K562 (cell line): ENCODE data around the gene COL6A1. TPM values are rescaled to one million over a fixed set of nuclear protein-coding genes. Genes with fewer than 3 reads are reported as not detected.

Experiments
- ATAC-seq: fragments of 200-7000 bp; cut with Tn5 transposase; 3 replicates; pipeline ENCODE4 v1.9.1; 2020; ENCODE audit warnings: moderate library complexity
- BruUV-seq: library from RNA; stranded (reverse); fragments of 400-500 nt; replicated peaks from 2 replicates; lab custom pipeline; 2021; lab: Mats Ljungman, UMichigan
- CTCF ChIA-PET: fragments of 300-600 bp; formaldehyde crosslinking; extraction: SDS; loops from one replicate; lab custom pipeline; 2021; ENCODE audit warnings: low intra/inter-chr PET ratio; lab: Yijun Ruan, JAX
- POLR2A ChIA-PET: fragments of 300-600, 350-650 bp; sonication (Branson Sonifier 250); formaldehyde crosslinking; extraction: SDS; loops from one replicate; lab custom pipeline; 2021; ENCODE audit warnings: antibody characterized with exemption, inconsistent platforms; lab: Yijun Ruan, JAX
- DNase-seq, 4 experiments: peaks; one replicate each; pipeline versions ENCODE4 v3.0.0 to v3.0.0-alpha.2; 2011 to 2018; ENCODE audit warnings: low spot score in 3 of 4, mixed read lengths in 3 of 4; ENCODE audit errors: extremely low read depth in 1 of 4
- FAIRE-seq: peaks from 2 replicates; lab custom pipeline; 2011; peaks lifted over from hg19 to GRCh38; lab: Jason Lieb, UNC
- H2AFZ ChIP-seq: 2 replicates; pipeline ENCODE4 v1.6.0; 2011; ENCODE audit warnings: low read depth, low read length, control low read depth, inconsistent platforms
- H3K27ac ChIP-seq: fragments of 200-600 bp; 3 replicates; pipeline ENCODE4 v1.8.0; 2011; ENCODE audit warnings: low read depth, mild to moderate bottlenecking, control low read depth, inconsistent platforms, low read length, moderate library complexity, mixed read lengths; ENCODE audit errors: extremely low read depth
- H3K27me3 ChIP-seq, 2 experiments: fragments of 300-600 bp in 1 of 2; 2 replicates in 1 of 2; 3 replicates in 1 of 2; pipeline versions ENCODE4 v1.6.0 to v1.8.0; 2011; ENCODE audit warnings: inconsistent platforms in 2 of 2, low read length in 2 of 2, mild to moderate bottlenecking in 1 of 2, mixed read lengths in 1 of 2, moderate library complexity in 1 of 2; ENCODE audit not compliant: control insufficient read depth in 2 of 2, insufficient read depth in 2 of 2
- H3K36me3 ChIP-seq: fragments of 300-600 bp; 3 replicates; pipeline ENCODE4 v1.8.0; 2011; ENCODE audit warnings: mild to moderate bottlenecking, low read length, inconsistent platforms; ENCODE audit not compliant: control insufficient read depth, insufficient read depth
- H3K4me1 ChIP-seq, 2 experiments: fragments of 200-600 bp in 1 of 2; replicated peaks in 1 of 2; 2 replicates in 1 of 2; 3 replicates in 1 of 2; pipeline versions ENCODE4 v1.5.1 to v1.8.0; 2011; ENCODE audit warnings: inconsistent platforms in 2 of 2, low read length in 2 of 2, mild to moderate bottlenecking in 1 of 2, mixed read lengths in 1 of 2, moderate library complexity in 1 of 2; ENCODE audit not compliant: control insufficient read depth in 2 of 2, insufficient read depth in 2 of 2
- H3K4me2 ChIP-seq: 2 replicates; pipeline ENCODE4 v1.6.1; 2011; ENCODE audit warnings: low read length, control low read depth, inconsistent platforms, mixed read lengths; ENCODE audit not compliant: insufficient read depth
- H3K4me3 ChIP-seq: fragments of 200-600 bp; sonication (generic), shearing (Covaris generic); 2 replicates; pipeline ENCODE4 v1.5.1; 2016; ENCODE audit warnings: control low read depth, inconsistent platforms
- H3K79me2 ChIP-seq: fragments of 200-600 bp; 3 replicates; pipeline ENCODE4 v1.8.0; 2011; ENCODE audit warnings: low read length, inconsistent platforms; ENCODE audit not compliant: control insufficient read depth, insufficient read depth
- H3K9ac ChIP-seq, 2 experiments: 2 replicates each; pipeline versions ENCODE4 v1.6.0 to v1.6.1; 2011; ENCODE audit warnings: low read depth in 2 of 2, low read length in 2 of 2, control low read depth in 1 of 2, inconsistent platforms in 1 of 2, mild to moderate bottlenecking in 1 of 2, mixed read lengths in 1 of 2; ENCODE audit not compliant: insufficient read depth in 1 of 2
- H3K9me1 ChIP-seq: one replicate; pipeline ENCODE4 v1.6.0; 2011; ENCODE audit warnings: inconsistent platforms, mild to moderate bottlenecking, low read length, moderate library complexity; ENCODE audit not compliant: control insufficient read depth, insufficient read depth
- H3K9me3 ChIP-seq: replicated peaks from 2 replicates; pipeline ENCODE4 v1.5.1; 2011; ENCODE audit warnings: low read depth, low read length, inconsistent platforms; ENCODE audit not compliant: control insufficient read depth, insufficient read depth
- H4K20me1 ChIP-seq: replicated peaks from 2 replicates; pipeline ENCODE4 v1.6.1; 2011; ENCODE audit warnings: low read length, inconsistent platforms, mixed read lengths; ENCODE audit not compliant: control insufficient read depth, insufficient read depth
- USF2 ChIP-seq: sonication (generic); formaldehyde crosslinking; IDR thresholded peaks from 2 replicates; pipeline ENCODE4 v1.5.0; 2020; ENCODE audit warnings: missing genetic modification reagents
- WGBS: fragments of 100-300 bp; shearing (Covaris generic); methylation state at CpG from one replicate; pipeline ENCODE4 v1.1.6; 2016; ENCODE audit warnings: low coverage, mixed read lengths; ENCODE audit not compliant: insufficient coverage; ENCODE audit errors: missing lambda C conversion rate; 5-methylcytosine and 5-hydroxymethylcytosine counted together
- in situ Hi-C: fragments of 300-500 bp; cut with MboI; formaldehyde crosslinking; loops from 4 replicates; pipeline ENCODE4 v1.15.0; 2018; ENCODE audit warnings: inconsistent platforms, mixed read lengths
- intact Hi-C: fragments of 100-400 bp; cut with micrococcal nuclease; formaldehyde crosslinking; loops from 2 replicates; pipeline ENCODE4 v1.14.2; 2022
- polyA plus RNA-seq, 8 experiments: library from polyadenylated mRNA; depleted of rRNA in 4 of 8; stranded (reverse) in 5 of 8; unstranded in 3 of 8; fragments of >200 nt; fragmentation: Nextera tagmentation in 2 of 8; fragmentation: Illumina TruSeq in 1 of 8; extraction: Ambion mirVana in 2 of 8; extraction: Trizol in 1 of 8; gene quantifications; 2 replicates each; pipeline versions ENCODE4 v1.2.1 to v1.2.3, GENCODE V29; 2011 to 2014; ENCODE audit warnings: inconsistent platforms in 1 of 8, missing spikeins in 1 of 8
- total RNA-seq, 7 experiments: library from RNA; depleted of rRNA in 6 of 7; stranded (reverse); fragments of >200 nt in 6 of 7; fragmentation: Illumina TruSeq in 2 of 7; extraction: Trizol in 2 of 7; gene quantifications; 2 replicates each; pipeline versions ENCODE4 v1.2.1 to v1.2.3, GENCODE V29; 2011 to 2021; ENCODE audit warnings: low replicate concordance in 1 of 7
- TF ChIP-seq, protein P1 (sequence below): fragments of 450-650 bp; formaldehyde crosslinking; IDR thresholded peaks from 2 replicates; pipeline ENCODE4 v1.4.0; 2020; ENCODE audit warnings: mild to moderate bottlenecking, mixed read lengths

The COL6A1 gene
- total and polyA plus RNA-seq, 9 of the 15 experiments (the other 6 are each of a cell fraction or from before 2014, with no cell fraction given), result 0.07 to 1.3 (median 0.14) TPM; not detected in 3

DNA sequence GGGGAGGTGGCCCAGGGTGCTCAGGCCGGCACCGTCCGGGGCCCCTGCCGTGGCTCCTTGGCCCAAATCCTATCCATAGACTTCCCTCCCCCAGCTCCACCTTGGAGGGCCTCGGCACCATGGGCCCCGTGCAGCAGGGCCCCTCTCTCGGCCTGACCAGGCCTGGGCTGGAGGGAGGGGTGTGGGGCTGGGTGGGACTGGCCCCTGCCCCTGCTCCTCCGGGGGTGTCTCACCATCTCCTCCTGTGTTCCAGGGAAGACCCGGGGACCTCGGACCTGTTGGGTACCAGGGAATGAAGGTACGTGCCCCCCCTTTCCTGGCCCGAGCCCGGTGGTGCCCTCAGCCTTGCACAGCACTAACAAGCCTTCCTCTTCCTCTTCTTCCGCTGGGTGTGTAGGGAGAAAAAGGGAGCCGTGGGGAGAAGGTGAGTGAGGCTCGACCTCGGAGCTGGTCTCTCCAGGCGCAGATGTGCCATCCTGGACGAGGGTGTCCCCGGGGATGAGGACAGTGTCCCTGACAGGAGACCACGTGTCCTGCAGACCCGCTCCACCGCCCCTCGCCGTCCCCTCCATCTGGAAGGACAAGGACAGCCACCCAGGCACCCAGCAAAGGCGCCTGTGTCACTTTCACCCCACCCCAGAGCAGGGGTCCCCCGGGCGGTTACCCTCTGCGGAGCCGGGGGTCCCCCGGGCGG, 7.9 kb downstream of the COL6A1 start:
- Histone ChIP-seq H3K27me3 (peaks cover 57 to 84% of the 10 kb centered on the region in 2 experiments), H3K79me2 (no peaks in the 10 kb centered on the region), H2AFZ (no peak overlapping the region), H4K20me1 (peaks cover 9% of the 10 kb centered on the region; the same call in 1 of the 2 replicates), H3K9ac (no peak overlapping the region), H3K4me2 (no peak overlapping the region), H3K4me3 (no peak overlapping the region), H3K9me1 (peaks cover 2% of the 10 kb centered on the region), H3K36me3 (no peaks in the 10 kb centered on the region), H3K27ac (no peak overlapping the region), H3K4me1 (peaks cover 0 to 56% of the 10 kb centered on the region in 2 experiments; a peak in 2 of 5 replicates), H3K9me3 (no peaks in the 10 kb centered on the region; the same call in 1 of the 2 replicates)
- no TSS peak for BruUV-seq
- FAIRE-seq (no peak), DNase-seq (no peak), ATAC-seq (peak; percentile 13; the same call in 1 of the 3 replicates)
- in situ Hi-C loops, result no loop called here
- TF ChIP-seq, protein P1, sequence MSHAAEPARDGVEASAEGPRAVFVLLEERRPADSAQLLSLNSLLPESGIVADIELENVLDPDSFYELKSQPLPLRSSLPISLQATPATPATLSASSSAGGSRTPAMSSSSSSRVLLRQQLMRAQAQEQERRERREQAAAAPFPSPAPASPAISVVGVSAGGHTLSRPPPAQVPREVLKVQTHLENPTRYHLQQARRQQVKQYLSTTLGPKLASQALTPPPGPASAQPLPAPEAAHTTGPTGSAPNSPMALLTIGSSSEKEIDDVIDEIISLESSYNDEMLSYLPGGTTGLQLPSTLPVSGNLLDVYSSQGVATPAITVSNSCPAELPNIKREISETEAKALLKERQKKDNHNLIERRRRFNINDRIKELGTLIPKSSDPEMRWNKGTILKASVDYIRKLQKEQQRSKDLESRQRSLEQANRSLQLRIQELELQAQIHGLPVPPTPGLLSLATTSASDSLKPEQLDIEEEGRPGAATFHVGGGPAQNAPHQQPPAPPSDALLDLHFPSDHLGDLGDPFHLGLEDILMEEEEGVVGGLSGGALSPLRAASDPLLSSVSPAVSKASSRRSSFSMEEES, result no peak
- TF ChIP-seq USF2 (CRISPR knock-in tag), result 0 out of 2 replicates have a peak, but pooled peaks have one; percentile 17
- CTCF ChIA-PET, result no interaction called here
- POLR2A ChIA-PET, result interaction anchor here (0.6 to 1.0 kb wide), 3 partner anchors 10 to 23 kb away, joined by 3 read pairs; no protein-coding TSS in a partner anchor
- intact Hi-C loops, result no loop called here
- 8% methylated on average over 22 of the region's 32 CpGs for WGBS
